SK-N-SH treated with all-trans-retinoic acid at 6 μM for 48 hours (cell line): ENCODE measurements around the gene SEC31B.

Source experiments
- ATAC-seq: fragments of 200-7000 bp; cut with Tn5 transposase; 3 replicates; pipeline ENCODE4 v1.9.1; 2020; ENCODE audit warnings: mild to moderate bottlenecking, moderate library complexity
- ARNTL ChIP-seq: fragments of 450-650 bp; formaldehyde crosslinking; IDR thresholded peaks from 2 replicates; pipeline ENCODE4 v1.5.0; 2020; ENCODE audit warnings: low read depth, mild to moderate bottlenecking, moderate library complexity, borderline replicate concordance
- BACH2 ChIP-seq: fragments of 250-450 bp; sonication (Bioruptor Pico); IDR thresholded peaks from 2 replicates; pipeline ENCODE4 v1.9.0; 2021; ENCODE audit warnings: mild to moderate bottlenecking, borderline replicate concordance
- CSDC2 ChIP-seq: fragments of 250-450 bp; sonication (Bioruptor Pico); IDR thresholded peaks from 2 replicates; pipeline ENCODE4 v1.5.0; 2020; ENCODE audit warnings: mild to moderate bottlenecking, moderate library complexity
- ESRRG ChIP-seq: fragments of 250-450 bp; sonication (Bioruptor Pico); IDR thresholded peaks from 2 replicates; pipeline ENCODE4 v1.6.1; 2021; ENCODE audit warnings: mild to moderate bottlenecking
- GLIS3 ChIP-seq: fragments of 250-450 bp; sonication (Bioruptor Pico); IDR thresholded peaks from 2 replicates; pipeline ENCODE4 v1.5.0; 2020; ENCODE audit warnings: mild to moderate bottlenecking, moderate library complexity
- ISL1 ChIP-seq: fragments of 250-450 bp; sonication (Bioruptor Pico); IDR thresholded peaks from 2 replicates; pipeline ENCODE4 v2.1.2; 2022; ENCODE audit warnings: mild to moderate bottlenecking, moderate library complexity
- OSR1 ChIP-seq: fragments of 250-450 bp; sonication (Bioruptor Pico); IDR thresholded peaks from 2 replicates; pipeline ENCODE4 v1.8.0; 2022; ENCODE audit warnings: moderate library complexity, mild to moderate bottlenecking, inconsistent platforms
- POU6F1 ChIP-seq: fragments of 250-450 bp; sonication (Bioruptor Pico); IDR thresholded peaks from 2 replicates; pipeline ENCODE4 v1.8.0; 2021; ENCODE audit warnings: low read depth, mild to moderate bottlenecking, moderate library complexity, borderline replicate concordance
- PPARA ChIP-seq: fragments of 250-450 bp; sonication (Bioruptor Pico); IDR thresholded peaks from 2 replicates; pipeline ENCODE4 v1.5.0; 2020; ENCODE audit warnings: mild to moderate bottlenecking, borderline replicate concordance
- RARB ChIP-seq: fragments of 250-450 bp; sonication (Bioruptor Pico); IDR thresholded peaks from 2 replicates; pipeline ENCODE4 v1.8.0; 2021; ENCODE audit warnings: mild to moderate bottlenecking, moderate library complexity
- SNAI2 ChIP-seq: fragments of 250-450 bp; sonication (Bioruptor Pico); IDR thresholded peaks from 2 replicates; pipeline ENCODE4 v1.5.0; 2020; ENCODE audit warnings: mild to moderate bottlenecking, moderate library complexity
- TCF4 ChIP-seq: fragments of 250-450 bp; sonication (Bioruptor Pico); IDR thresholded peaks from 2 replicates; pipeline ENCODE4 v1.8.0; 2021; ENCODE audit warnings: mild to moderate bottlenecking, moderate library complexity, borderline replicate concordance
- TOX ChIP-seq: fragments of 250-450 bp; sonication (Bioruptor Pico); IDR thresholded peaks from 2 replicates; pipeline ENCODE4 v1.8.0; 2021; ENCODE audit warnings: mild to moderate bottlenecking, moderate library complexity, borderline replicate concordance
- ZC3H10 ChIP-seq: fragments of 250-450 bp; sonication (Bioruptor Pico); IDR thresholded peaks from 2 replicates; pipeline ENCODE4 v1.5.1; 2021; ENCODE audit warnings: mild to moderate bottlenecking, moderate library complexity
- ZFP30 ChIP-seq: fragments of 450-650 bp; formaldehyde crosslinking; IDR thresholded peaks from 2 replicates; pipeline ENCODE4 v1.5.0; 2022; ENCODE audit warnings: mild to moderate bottlenecking, moderate library complexity
- ZNF565 ChIP-seq: fragments of 450-650 bp; formaldehyde crosslinking; conservative IDR thresholded peaks from 2 replicates; pipeline ENCODE4 v1.5.0; 2020; ENCODE audit warnings: low read depth, mild to moderate bottlenecking, moderate library complexity
- ZNF70 ChIP-seq: fragments of 450-650 bp; formaldehyde crosslinking; IDR thresholded peaks from 2 replicates; pipeline ENCODE4 v1.5.0; 2020; ENCODE audit warnings: mild to moderate bottlenecking, moderate library complexity
- ZNF8 ChIP-seq: fragments of 450-650 bp; formaldehyde crosslinking; IDR thresholded peaks from 2 replicates; pipeline ENCODE4 v1.5.0; 2020; ENCODE audit warnings: mild to moderate bottlenecking, moderate library complexity
- TF ChIP-seq, protein P1 (sequence below): fragments of 250-450 bp; sonication (Bioruptor Pico); IDR thresholded peaks from 2 replicates; pipeline ENCODE4 v1.5.0; 2020; ENCODE audit warnings: mild to moderate bottlenecking, moderate library complexity
- TF ChIP-seq, protein P2 (sequence below): fragments of 250-450 bp; sonication (Bioruptor Pico); IDR thresholded peaks from 2 replicates; pipeline ENCODE4 v1.8.0; 2020; ENCODE audit warnings: mild to moderate bottlenecking, moderate library complexity, borderline replicate concordance
- TF ChIP-seq, protein P3 (sequence below): fragments of 250-450 bp; sonication (Bioruptor Pico); IDR thresholded peaks from 2 replicates; pipeline ENCODE4 v1.5.1; 2021; ENCODE audit warnings: mild to moderate bottlenecking, moderate library complexity

Gene SEC31B

GRCh38 chr10:100477970-100478369, 41.7 kb downstream of the SEC31B start:
- TF ChIP-seq TCF4 (CRISPR knock-in tag) (no peak), ZC3H10 (no peak), GLIS3 (CRISPR knock-in tag) (no peak), SNAI2 (CRISPR knock-in tag) (no peak), POU6F1 (CRISPR knock-in tag) (no peak), TOX (no peak), ZNF565 (CRISPR knock-in tag) (no peak)

GRCh38 chr10:100470367-100470766, 49.3 kb downstream of the SEC31B start:
- TF ChIP-seq ISL1 (peak; percentile 68), TOX (no peak)

More at GRCh38 chr10:100477970-100478369, 41.7 kb downstream of the SEC31B start:
- no peak for ATAC-seq

GRCh38 chr10:100469756-100470155, 49.9 kb downstream of the SEC31B start:
- peak; percentile 40 for ATAC-seq

More at GRCh38 chr10:100470367-100470766, 49.3 kb downstream of the SEC31B start:
- peak; percentile 51; the same call in 1 of the 3 replicates for ATAC-seq

GRCh38 chr10:100468978-100469377, 50.7 kb downstream of the SEC31B start:
- ATAC-seq = peak; percentile 33; the same call in 1 of the 3 replicates

More at GRCh38 chr10:100469756-100470155, 49.9 kb downstream of the SEC31B start:
- TF ChIP-seq SNAI2 (CRISPR knock-in tag) (no peak), BACH2 (no peak), ISL1 (no peak), ZFP30 (CRISPR knock-in tag) (no peak), ESRRG (no peak), ZNF565 (CRISPR knock-in tag) (no peak)
- TF ChIP-seq, all 23 proteins: peak for 0

DNA sequence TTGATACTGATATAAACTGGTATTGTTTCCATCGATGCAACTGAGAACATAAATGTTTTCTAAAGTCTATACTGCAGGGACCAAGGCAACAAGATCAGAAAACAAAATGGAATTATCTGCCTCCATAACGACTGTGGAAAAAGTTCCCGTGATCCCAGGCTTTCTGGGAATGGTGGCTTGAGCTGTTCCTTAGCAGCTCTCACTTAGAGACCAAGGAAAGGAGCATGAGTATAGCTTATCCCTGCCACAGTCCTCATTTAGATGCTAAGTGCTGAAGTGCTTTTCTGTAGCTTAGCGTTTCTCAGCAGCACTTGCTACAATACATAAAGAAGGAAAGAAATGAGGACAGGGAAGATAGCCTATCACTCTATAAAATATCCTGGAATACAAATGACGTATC, 51.3 kb downstream of the SEC31B start:
- TF ChIP-seq ISL1 (no peak), OSR1 (no peak), ZFP30 (CRISPR knock-in tag) (no peak)
- TF ChIP-seq, protein P1, sequence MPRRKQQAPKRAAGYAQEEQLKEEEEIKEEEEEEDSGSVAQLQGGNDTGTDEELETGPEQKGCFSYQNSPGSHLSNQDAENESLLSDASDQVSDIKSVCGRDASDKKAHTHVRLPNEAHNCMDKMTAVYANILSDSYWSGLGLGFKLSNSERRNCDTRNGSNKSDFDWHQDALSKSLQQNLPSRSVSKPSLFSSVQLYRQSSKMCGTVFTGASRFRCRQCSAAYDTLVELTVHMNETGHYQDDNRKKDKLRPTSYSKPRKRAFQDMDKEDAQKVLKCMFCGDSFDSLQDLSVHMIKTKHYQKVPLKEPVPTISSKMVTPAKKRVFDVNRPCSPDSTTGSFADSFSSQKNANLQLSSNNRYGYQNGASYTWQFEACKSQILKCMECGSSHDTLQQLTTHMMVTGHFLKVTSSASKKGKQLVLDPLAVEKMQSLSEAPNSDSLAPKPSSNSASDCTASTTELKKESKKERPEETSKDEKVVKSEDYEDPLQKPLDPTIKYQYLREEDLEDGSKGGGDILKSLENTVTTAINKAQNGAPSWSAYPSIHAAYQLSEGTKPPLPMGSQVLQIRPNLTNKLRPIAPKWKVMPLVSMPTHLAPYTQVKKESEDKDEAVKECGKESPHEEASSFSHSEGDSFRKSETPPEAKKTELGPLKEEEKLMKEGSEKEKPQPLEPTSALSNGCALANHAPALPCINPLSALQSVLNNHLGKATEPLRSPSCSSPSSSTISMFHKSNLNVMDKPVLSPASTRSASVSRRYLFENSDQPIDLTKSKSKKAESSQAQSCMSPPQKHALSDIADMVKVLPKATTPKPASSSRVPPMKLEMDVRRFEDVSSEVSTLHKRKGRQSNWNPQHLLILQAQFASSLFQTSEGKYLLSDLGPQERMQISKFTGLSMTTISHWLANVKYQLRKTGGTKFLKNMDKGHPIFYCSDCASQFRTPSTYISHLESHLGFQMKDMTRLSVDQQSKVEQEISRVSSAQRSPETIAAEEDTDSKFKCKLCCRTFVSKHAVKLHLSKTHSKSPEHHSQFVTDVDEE (CRISPR knock-in tag) = no peak
- ATAC-seq = no peak

More at GRCh38 chr10:100468978-100469377, 50.7 kb downstream of the SEC31B start:
- TF ChIP-seq ZNF70 (CRISPR knock-in tag) (no peak), ZC3H10 (no peak), ZNF8 (CRISPR knock-in tag) (no peak), PPARA (no peak), ISL1 (peak; percentile 72), RARB (CRISPR knock-in tag) (no peak), BACH2 (no peak), SNAI2 (CRISPR knock-in tag) (no peak), GLIS3 (CRISPR knock-in tag) (no peak), OSR1 (no peak)
- TF ChIP-seq, protein P2, sequence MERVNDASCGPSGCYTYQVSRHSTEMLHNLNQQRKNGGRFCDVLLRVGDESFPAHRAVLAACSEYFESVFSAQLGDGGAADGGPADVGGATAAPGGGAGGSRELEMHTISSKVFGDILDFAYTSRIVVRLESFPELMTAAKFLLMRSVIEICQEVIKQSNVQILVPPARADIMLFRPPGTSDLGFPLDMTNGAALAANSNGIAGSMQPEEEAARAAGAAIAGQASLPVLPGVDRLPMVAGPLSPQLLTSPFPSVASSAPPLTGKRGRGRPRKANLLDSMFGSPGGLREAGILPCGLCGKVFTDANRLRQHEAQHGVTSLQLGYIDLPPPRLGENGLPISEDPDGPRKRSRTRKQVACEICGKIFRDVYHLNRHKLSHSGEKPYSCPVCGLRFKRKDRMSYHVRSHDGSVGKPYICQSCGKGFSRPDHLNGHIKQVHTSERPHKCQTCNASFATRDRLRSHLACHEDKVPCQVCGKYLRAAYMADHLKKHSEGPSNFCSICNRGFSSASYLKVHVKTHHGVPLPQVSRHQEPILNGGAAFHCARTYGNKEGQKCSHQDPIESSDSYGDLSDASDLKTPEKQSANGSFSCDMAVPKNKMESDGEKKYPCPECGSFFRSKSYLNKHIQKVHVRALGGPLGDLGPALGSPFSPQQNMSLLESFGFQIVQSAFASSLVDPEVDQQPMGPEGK (CRISPR knock-in tag) = 0 out of 2 replicates have a peak, but pooled peaks have one; percentile 18

- no peak for ATAC-seq
- no peak for TF ChIP-seq ISL1
- no peak for TF ChIP-seq RARB (CRISPR knock-in tag)
- no peak for TF ChIP-seq GLIS3 (CRISPR knock-in tag)
- TF ChIP-seq ZC3H10 = no peak
- no peak for TF ChIP-seq ESRRG
- TF ChIP-seq, protein P1 (CRISPR knock-in tag) = no peak
- TF ChIP-seq, protein P3, sequence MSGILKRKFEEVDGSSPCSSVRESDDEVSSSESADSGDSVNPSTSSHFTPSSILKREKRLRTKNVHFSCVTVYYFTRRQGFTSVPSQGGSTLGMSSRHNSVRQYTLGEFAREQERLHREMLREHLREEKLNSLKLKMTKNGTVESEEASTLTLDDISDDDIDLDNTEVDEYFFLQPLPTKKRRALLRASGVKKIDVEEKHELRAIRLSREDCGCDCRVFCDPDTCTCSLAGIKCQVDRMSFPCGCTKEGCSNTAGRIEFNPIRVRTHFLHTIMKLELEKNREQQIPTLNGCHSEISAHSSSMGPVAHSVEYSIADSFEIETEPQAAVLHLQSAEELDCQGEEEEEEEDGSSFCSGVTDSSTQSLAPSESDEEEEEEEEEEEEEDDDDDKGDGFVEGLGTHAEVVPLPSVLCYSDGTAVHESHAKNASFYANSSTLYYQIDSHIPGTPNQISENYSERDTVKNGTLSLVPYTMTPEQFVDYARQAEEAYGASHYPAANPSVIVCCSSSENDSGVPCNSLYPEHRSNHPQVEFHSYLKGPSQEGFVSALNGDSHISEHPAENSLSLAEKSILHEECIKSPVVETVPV (CRISPR knock-in tag) = no peak
- TF ChIP-seq ARNTL (CRISPR knock-in tag) = no peak
- no peak for TF ChIP-seq CSDC2 (CRISPR knock-in tag)
Observed at GRCh38 chr10:100462709-100463108, 57.0 kb downstream of the SEC31B start, which contains the start of gene WNT8B. Gene WNT8B, plus strand, starts transcription at chr10:100463009. Its CDS starts 160 bp downstream, at chr10:100463169.
